Left kidney (tissue), 2 donors: ENCODE measurements around the gene KHDRBS2. TPM values are rescaled to one million over a fixed set of nuclear protein-coding genes. Genes with fewer than 3 reads are reported as not detected.

Experiments
- DNase-seq: peaks from one replicate; pipeline ENCODE4 v3.0.0-alpha.2; 2013
- polyA plus RNA-seq: library from polyadenylated mRNA; unstranded; fragments of 120-200 nt; gene quantifications from one replicate; pipeline ENCODE4 v1.2.1, GENCODE V29; 2013; ENCODE audit not compliant: insufficient read length

Gene KHDRBS2
- polyA plus RNA-seq, 1 donor, result 3.0 TPM

DNA sequence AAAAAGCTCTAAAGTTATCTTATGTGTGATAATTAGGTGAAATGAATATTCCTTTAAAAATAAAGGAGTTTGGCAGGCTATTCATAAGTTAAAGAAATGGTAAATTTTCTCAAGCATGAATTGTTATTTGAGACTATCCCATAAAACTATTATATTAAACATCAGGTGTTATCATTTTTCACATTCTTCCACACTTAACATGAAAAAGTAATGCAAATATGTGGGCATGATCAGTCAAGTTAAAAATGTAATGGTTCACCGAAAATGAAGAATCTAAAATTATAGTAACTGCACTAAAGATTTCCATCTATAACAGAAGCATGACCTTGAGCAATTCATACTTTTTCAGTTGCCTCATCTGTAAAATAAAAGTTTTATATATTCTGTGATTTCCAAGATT, 110.8 kb downstream of the KHDRBS2 start:
- no peak for DNase-seq

DNA sequence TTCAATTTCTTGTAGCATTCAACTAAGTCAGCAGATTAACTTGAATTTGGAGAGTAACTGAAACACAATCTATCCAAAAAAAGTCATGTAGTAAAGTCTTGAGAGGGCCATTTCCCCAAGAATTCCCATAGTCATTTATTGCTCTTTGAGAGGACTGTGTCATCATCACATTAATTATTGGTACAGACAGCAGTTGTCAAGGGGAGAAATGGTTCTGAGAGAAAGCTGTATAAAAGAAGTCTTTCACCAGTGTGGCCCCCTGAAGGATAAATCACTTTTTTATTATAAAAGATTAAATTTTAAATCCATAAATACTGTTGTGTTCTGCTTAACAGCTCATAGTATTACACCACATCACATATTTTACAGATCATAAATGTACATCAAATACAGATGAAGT, 111.5 kb downstream of the KHDRBS2 start:
- DNase-seq, result no peak

DNA sequence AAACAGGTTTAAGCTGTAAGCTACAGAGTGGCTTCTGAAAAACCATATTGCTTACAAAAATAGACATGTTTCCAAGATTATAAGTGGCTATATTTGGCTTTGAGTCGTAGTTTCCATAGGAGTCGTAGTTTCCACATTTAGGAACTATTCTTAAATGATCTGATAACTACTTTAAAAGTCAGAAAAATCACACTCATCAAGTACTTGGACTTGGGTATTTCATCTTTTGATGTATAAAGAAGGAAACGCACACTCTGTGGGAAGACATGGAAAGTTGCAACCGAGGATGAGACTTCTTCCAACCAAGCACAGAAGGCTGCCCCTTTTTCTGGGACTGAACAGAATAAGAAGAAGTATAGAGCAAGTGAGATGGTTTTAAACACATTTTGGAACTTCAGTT, 118.3 kb downstream of the KHDRBS2 start:
- no peak for DNase-seq

DNA sequence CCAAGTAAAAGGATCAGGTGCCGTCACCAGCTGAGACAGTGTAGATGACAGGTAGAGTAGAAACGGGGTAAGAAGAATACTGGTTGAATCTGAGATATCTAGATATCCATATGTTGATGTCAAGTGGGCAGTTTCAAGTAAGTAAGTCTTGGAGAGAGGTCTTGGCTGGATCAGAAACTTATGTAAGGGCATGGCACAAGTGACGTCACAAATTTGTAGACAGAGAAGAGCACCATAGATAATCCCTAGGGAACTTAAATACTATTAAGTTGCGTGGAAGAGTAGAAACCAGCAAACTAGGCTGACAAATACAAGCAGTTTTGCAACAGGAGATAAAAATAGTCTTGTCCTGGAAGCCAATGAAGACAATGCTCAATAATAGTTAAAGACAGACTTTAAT, 123.2 kb downstream of the KHDRBS2 start:
- no peak for DNase-seq

DNA sequence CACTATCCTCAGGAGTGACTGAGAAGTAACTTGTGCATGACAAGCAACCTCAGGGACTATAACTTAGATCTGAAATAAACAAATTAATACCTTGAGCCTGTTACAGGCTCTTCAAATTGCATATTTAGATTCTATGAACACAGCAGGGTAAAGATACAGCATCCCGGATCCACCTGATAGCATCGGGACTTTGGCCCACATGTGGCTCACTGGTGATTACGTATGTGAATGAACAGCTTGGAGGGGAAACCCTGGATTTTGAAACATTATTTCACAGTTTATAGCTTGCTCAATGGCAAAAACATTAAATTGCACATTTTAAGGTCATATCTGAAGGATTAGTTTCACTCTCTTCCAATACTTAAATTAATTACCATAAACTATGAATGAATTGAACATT, 133.2 kb downstream of the KHDRBS2 start:
- DNase-seq, result no peak

DNA sequence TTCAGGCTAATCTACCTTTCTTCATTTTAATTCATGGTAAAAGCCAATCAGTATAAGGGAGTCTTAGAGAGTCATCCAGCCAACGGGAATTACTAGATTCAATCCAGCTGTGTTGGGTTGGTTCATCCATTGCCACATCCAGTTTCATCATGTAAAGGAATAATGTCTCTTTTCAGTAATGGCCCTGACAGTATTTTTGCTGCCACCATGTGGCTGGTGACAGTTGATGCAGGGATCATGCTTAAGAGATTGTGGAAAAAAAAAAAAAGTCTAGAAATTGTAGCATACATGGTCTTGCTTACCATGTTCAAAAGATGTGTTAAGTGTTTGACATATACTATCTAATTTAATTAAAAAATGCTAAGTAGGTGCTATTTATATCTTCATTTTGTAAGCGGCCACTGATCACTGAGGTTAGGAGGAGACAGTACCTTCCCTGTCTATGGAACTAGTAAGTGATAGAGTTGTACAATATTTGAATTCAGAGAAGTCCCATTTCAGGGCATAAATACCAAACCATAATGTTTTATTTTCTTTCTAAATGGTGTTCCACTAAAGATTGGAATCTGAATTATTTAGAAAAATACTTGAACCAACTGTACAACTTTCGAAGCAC, 135.9 kb downstream of the KHDRBS2 start:
- peak; percentile 18 for DNase-seq

DNA sequence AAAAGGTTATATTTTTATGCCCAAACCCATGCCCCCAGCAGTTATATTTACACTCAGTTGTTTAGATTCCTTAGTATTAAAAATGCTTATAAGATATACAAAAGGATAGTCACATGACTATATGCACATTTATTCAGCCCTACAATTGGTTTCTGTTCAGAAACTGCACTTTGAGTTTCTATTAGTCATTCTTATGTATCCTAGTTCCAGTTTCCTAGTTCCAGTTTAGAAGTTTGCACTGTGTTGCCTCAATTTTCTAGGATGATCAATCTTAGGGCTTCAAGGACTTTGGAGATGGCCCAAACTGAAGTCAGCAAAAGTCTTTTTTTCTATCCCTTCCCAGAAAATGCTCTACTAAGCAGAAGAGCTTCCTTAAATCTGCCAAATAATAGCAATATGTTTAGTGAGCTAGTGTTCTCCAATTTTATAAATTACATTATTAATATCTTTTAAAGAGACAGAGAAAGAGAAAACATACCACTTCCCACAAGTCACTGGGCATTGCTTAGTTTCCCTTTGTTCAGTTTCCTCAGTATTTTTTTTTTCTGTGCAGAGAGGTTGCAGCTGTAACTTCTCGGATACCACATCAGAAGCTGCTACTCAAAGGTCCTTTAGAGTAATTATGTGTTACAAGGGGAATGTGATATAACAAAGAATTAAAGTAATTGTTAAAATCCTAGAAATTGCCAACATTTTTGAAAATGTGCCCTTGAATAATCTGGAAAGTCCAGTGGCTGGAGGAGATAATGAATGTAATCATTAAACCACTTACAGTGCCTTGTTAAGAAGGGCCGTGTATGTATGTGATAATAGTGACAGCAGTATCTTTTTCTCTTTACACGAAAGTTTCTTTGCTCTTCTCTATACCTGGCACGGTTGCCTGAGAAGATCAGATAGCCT, 138.8 kb downstream of the KHDRBS2 start:
- no peak for DNase-seq

DNA sequence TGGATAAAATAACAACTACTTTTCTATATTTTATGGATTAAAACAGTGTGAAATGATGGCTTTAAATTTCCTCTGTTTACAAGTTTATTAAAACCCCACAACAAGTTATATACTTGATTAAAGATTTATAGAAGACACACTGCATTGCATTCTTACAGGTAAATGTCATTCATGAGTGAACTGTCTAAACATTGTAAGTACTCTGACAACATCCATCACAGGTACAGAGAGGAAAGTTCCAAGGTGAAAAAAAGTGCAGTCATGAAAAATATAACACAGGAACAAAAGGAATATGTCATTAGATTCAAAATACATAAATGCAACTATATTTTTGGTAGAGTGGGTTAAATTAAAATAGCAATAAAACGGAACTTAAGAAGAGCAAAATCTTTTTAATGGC, 156.9 kb downstream of the KHDRBS2 start:
- no peak for DNase-seq

DNA sequence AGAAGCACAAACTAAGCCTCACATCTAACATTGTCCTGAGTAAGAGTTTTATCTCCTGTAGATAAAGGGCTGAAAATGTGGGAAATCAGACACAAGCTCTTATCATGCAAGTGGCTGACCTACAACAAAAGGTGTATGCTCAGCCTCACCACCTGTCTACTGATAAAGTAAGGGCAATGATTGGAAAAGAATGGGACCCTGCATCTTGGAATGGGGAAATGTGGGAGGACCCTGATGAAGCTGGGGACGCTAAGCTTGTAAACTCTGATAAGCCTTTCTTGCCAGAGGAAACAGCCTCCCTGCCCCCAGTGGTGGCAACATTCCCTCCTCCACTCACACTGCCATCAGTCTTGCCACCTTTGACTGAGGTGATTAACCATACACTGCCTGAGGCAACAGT, 166.6 kb downstream of the KHDRBS2 start:
- DNase-seq, result no peak

DNA sequence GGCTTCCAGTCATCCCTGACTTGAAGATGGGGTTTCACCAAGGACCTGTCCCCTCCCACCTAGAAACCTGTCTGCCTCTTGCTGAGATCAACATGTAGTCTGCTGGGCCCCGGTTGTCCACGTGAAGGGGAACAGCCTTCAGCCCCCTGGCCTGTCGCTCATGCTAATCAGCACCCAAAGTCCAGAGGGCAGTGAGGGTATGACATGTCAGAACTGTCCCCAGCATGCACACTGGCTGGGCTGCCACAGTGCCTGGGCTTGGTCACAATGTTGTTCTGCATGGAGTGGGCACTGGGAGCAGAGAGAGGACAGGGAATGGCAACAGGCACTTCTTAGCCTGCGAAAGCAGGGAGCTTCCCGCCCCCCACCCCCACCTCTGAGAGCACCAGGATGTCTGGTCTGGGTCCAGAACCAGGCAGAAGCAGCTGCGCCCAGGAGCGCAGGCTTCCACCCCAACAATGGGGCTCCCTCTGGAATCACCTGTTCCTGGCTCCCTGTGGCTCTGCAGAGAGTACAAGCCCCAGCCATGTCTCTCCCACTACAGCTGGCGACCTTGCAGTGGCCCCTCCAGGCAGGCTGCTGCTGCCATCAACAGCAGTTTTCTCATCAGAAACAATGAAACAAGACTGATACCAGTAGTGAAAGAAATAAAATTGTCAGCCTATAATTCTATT, 182.7 kb downstream of the KHDRBS2 start:
- no peak for DNase-seq

DNA sequence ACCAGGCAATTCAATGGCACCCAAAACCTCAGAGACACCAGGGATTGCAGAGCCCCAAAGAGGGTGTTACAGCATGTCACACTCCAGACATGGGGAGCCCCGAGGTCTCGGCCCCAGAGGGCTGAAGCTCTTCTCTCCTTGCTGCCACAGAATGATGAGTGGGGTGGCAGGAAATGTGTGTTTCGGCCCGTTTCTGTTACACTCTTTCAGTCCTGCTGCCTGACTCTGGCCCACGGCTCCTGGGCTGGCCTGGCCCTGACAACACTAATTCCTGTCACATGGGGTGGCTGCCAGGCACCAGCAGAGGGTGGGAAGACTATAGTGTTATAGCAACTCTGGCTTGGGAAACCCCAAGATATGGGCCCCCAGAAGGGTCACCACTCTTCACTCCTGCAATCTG, 183.6 kb downstream of the KHDRBS2 start:
- no peak for DNase-seq

DNA sequence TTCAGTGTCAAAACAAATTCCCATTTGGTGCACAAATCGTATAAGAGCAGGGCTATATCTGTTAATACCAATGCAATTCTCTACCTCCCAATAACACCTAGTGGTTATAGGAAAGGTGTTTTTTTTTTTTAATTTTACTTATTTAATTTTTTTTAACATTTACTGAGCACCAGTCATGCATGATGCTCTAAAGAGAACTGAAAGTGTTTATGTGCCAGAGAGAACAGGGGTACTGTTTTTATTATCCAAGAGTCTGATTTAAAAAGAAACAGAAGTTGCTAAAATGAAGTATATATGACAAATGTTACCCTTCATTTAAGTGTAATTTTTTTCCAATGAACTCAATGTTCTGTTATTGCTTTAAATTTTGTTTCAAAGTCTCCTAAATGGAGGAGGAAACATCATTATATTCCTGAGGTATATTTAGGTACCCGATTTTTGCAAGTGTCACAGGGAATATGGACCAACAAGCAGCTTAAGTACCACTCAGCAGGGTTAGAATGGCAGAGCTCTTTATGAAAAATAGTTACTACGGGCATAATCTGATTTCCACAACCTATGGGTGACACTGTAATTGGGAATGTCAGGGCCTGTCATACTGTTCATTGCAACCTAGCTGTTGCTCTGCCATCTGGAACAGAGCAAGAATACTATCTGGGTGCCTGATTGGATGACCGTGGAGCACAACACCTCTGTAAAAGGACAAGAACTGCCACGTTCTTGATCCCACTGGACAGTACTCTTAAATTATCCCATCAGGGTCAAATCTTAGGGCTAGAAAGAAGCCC, 195.4 kb downstream of the KHDRBS2 start:
- DNase-seq, result no peak

DNA sequence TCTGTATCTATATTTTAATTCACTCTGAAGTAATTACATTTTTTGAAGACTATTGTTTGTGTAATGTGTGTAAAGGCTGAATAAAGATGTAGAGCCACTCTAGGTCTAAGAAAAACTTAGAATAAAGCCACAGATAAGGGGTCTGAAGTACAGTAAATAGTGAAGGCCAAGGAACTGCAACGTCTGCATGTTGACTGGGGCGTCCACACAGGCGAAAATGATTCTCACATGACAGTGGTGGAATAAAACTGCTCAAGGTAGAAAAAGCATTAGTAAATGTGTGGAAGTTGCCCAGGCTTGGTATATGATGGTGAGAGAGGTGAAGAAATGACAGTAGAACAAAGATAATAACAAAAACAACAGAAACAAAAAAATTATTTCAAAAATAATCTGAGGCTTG, 196.2 kb downstream of the KHDRBS2 start:
- DNase-seq, result no peak

DNA sequence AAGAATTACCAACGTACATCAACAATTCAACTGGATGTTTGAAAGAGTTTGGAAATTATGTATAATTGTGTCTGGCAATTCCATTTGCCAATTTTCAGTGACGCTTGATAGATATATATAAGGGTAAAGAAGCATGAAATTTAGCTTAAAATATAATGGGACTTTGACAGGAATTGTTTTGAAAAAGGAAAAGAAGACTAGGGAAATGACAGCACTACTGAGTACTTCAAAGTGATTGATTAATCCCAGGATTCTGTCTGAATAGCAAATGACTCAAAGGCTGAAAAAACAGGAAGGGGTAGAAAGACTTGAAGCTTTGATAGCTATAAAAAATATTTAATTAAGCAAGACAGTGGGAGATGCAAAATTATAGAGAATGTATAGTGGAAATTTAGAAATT, 200.0 kb downstream of the KHDRBS2 start:
- DNase-seq, result no peak

DNA sequence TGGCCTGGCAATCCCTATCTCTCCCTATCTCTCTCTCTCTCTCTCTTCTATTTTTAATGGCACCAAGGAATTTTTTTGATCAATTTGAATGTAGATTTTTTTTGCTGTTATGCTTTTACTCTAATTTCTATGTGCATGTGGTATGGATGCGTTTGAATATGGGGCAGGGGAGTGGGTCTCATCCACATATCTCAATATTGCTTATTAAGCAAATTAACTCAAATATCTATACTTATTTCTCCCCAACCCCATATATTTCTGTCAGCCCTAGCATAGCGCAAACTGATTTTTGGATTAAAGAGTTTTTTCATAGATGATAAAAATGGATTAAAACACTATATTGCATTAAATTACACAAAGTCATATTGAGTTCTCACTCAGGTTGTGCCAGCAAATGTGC, 210.2 kb downstream of the KHDRBS2 start:
- no peak for DNase-seq

DNA sequence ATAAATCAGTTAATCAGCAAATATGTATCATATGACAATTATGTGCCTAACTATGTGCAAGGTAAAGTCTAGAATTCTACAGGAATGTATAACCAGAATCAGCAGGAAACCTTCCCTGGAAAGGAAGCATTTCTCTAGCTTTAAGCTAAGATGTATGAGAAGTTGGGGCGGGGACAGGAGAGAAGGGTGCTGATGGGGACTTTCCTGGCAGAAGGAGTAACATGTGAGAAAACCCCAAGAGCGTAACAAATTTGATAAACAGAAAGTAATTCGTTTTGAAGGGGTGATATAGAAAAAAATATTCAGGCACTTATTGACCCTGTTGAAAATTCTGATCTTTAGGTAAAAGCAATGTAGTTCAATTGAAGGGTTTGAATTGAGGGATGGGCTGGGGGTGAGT, 226.1 kb downstream of the KHDRBS2 start:
- no peak for DNase-seq

DNA sequence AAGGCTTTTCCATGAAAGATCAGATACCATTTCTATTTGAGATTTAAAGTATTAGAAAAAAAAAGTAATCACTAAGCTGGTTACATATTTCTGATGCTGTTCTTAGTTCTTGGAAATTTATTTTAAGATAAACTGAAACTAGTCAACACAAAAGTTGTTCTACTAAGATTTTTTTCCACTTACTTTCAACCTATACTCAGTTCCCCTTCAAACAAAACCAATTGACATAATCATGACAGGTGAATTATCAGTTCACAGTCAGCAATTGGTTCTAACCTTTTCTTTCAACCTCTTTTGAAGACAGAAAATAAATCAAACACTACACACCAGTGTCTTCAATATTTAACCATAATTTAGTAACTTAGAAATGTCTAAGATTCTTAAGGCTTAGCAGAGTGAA, 228.7 kb downstream of the KHDRBS2 start:
- DNase-seq, result no peak

DNA sequence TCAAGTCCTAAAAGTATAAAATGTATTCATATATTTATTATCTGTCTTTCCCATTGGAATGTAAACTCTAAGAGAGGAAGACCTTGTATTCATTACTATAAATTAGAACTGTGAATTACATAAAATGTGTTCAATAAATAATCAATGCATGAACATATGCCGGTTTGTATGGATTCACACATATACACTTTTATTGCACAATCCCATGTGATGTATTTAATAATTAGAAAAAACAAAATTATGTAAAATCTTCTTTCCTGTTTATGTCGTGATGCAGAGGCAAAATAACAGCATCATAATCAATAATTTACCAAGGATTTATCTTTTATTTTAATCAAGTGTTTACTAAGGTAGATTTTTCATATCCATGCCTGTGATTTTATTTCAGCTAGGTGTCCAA, 240.5 kb downstream of the KHDRBS2 start:
- DNase-seq, result no peak

DNA sequence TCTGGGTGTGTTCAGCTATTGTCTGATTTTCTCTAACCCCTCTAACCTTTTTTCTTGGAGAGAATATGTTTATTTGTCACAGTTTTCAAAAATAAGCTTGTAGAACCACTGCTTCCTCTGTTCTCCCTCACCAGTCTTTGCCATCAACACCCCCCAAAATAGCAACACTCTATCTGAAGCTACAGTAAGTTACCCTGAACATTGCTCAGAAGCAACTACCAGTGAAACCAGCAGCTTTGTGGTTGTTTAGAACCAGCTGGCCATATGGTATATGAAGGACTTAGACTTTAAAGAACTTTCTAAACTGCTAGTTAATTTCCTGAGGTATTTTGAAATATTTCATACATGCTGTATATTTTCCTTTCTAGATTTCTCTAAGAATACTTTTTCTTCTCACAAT, 242.9 kb downstream of the KHDRBS2 start:
- no peak for DNase-seq

DNA sequence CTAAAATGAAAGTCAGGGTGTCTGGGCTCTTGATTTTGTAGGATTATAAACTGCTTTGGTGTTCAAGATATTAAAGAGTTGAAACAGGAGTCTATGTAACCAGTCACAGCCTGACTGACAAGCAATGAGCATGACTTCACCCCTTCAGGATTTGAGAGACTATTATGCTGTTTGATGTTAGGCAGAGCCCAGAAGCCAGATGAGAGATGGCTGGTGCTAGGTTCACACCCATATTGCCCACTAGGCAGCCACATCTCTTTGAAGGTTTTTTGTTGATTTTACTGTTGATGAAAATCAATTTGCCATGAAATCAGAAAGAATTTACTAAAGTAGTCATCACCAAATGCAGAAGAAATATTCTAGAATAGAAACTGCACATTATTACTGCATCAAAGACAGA, 243.6 kb downstream of the KHDRBS2 start:
- DNase-seq, result no peak

DNA sequence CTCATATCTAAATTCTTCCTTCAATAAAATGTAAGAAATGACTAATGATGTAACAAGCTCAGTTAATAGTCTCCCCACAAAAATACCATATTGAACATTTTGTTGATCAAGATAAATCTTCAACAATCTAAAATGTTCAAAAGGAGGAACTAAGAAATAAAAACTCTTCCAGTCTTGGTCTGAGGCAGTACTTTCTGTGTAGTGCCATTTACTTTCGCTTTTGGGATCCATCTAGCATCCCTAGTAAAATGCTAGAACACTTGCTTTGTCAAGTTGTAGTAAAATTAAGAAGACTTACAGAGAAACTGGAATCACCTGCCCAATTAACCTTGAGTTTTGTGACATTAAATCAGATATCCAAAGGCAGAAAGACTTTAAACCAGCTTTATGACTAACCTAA, 246.4 kb downstream of the KHDRBS2 start:
- DNase-seq, result no peak

DNA sequence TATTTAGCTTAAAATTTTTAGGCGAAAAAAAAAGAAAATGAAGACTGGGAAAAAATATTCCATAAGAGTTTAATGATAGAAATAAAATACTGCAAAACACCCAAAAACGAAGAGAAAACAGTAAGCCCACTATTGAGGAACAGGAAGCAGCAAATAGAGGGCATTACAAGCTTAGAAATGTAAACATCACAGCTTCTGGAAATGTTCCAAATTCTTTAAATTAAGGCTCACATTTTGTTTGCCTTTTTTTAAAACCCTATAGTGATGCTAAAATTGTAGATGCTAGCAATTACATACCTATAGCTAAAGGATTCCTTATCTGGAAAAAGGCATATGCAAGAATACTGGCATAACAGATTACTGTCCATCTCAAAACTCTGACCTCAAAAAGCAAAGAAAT, 248.6 kb downstream of the KHDRBS2 start:
- DNase-seq, result no peak

DNA sequence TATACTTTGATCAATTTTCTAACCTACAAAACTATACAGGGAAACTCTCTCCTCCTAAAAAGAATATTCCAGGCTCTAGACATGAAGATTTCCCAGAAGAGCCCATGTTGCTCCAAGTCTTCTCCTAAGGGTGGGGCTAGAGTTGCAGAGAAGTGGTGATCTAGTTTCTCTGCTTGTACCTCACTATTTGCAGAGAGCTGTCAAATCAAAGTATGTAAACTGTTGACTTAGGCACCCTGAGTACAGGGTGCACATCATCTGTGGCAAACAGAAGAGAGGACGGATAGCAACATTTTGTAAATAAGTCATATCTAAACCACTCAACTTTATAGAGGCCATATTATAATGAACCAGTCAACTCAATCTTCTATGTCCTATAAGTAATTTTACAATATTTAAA, 250.1 kb downstream of the KHDRBS2 start:
- DNase-seq, result no peak
